Stimulated activated CD8-positive, alpha-beta memory T cell treated with anti-CD3 and anti-CD28 coated beads, Interleukin-15, amount 100 ng/mL, for 24 hours (primary cell): ENCODE measurements around the gene ANKRD13B.

Source experiments
- DNase-seq: peaks from one replicate; pipeline ENCODE4 v3.0.0-alpha.2; 2020; ENCODE audit warnings: low read depth

ANKRD13B gene

GRCh38 chr17:29568331-29569244 lies 24.3 kb upstream of the ANKRD13B start, which contains the start of gene TP53I13:
Gene TP53I13, plus strand, starts transcription at chr17:29568701. Its CDS starts 58 bp downstream, at chr17:29568759.
- peak; percentile 74 for DNase-seq

GRCh38 chr17:29569245-29569950 lies 23.5 kb upstream of the ANKRD13B start:
- DNase-seq, result no peak

GRCh38 chr17:29570521-29570920 lies 22.4 kb upstream of the ANKRD13B start:
- no peak for DNase-seq

- no peak for DNase-seq
These were observed 21.4 kb upstream of the ANKRD13B start for GRCh38 chr17:29571486-29571882.

GRCh38 chr17:29571883-29572681 lies 20.9 kb upstream of the ANKRD13B start:
- DNase-seq, result no peak

- no peak for DNase-seq
These were observed 20.0 kb upstream of the ANKRD13B start for GRCh38 chr17:29572691-29573557.

- DNase-seq, result no peak
These were observed 19.4 kb upstream of the ANKRD13B start for GRCh38 chr17:29573558-29573869.

- no peak for DNase-seq
These were observed 18.8 kb upstream of the ANKRD13B start for GRCh38 chr17:29573871-29574731.

GRCh38 chr17:29574732-29575510 lies 18.0 kb upstream of the ANKRD13B start:
- DNase-seq, result no peak

GRCh38 chr17:29575511-29576213 lies 17.3 kb upstream of the ANKRD13B start:
- no peak for DNase-seq

GRCh38 chr17:29576214-29577000 lies 16.5 kb upstream of the ANKRD13B start:
- DNase-seq, result no peak

GRCh38 chr17:29577001-29577370 lies 15.9 kb upstream of the ANKRD13B start:
- no peak for DNase-seq

GRCh38 chr17:29577385-29578211 lies 15.3 kb upstream of the ANKRD13B start:
- DNase-seq, result no peak

- DNase-seq, result no peak
These were observed 14.1 kb upstream of the ANKRD13B start for GRCh38 chr17:29578626-29579485.

GRCh38 chr17:29579866-29580771 lies 12.8 kb upstream of the ANKRD13B start:
- DNase-seq, result peak; percentile 68
